HG03520 (cell line): Measurements from ENCODE around the gene KRTAP5-5.
"Not testable (repeated sequence)": the region's sequence is repeated elsewhere in the genome, so short reads cannot be mapped to it uniquely, and the experiment has no call there.

Source experiments
- ATAC-seq: cut with Tn5 transposase; IDR thresholded peaks from one replicate; pipeline ENCODE4 v1.9.1; 2021; ENCODE audit warnings: mild to moderate bottlenecking, moderate library complexity; ENCODE audit not compliant: unreplicated experiment

KRTAP5-5 gene

DNA sequence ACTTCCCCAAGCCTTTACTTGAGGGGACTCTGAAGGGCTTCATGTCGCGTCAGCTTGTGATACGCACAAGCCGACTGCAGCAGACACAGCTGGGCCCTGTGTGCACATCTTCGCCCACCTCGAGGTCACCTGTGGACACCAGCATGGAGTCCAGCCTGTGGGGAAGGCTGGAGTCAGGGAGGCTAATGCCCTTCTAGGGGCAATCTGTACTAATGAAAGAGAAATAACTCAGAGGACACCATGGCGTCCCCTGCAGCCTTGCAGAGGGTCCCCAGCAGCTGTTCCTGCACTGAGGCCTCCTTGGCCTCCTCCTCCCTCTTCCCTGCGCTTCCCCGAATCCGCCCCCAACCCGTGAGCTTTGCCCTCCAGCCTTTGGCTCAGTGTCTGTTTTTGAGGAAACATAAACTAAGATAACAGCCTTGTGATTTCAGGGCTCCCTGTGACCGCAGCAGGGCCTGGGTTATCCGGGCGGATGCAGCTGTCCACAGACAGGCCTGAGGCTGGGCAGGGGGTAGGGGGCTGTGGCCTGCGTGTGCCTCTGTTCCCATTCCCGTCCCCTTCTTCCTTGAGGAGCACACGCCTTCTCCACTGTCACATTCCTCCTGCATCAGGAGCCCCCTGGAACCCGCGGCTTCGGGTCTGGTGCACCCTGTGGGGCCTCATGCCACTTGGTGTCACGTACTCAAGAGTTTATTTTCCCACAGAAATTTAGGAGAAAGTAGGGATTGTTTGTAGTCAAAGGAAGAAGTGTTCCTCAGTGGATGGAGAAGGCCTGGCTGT lies 25.0 kb downstream of the KRTAP5-5 start:
- ATAC-seq: no peak

DNA sequence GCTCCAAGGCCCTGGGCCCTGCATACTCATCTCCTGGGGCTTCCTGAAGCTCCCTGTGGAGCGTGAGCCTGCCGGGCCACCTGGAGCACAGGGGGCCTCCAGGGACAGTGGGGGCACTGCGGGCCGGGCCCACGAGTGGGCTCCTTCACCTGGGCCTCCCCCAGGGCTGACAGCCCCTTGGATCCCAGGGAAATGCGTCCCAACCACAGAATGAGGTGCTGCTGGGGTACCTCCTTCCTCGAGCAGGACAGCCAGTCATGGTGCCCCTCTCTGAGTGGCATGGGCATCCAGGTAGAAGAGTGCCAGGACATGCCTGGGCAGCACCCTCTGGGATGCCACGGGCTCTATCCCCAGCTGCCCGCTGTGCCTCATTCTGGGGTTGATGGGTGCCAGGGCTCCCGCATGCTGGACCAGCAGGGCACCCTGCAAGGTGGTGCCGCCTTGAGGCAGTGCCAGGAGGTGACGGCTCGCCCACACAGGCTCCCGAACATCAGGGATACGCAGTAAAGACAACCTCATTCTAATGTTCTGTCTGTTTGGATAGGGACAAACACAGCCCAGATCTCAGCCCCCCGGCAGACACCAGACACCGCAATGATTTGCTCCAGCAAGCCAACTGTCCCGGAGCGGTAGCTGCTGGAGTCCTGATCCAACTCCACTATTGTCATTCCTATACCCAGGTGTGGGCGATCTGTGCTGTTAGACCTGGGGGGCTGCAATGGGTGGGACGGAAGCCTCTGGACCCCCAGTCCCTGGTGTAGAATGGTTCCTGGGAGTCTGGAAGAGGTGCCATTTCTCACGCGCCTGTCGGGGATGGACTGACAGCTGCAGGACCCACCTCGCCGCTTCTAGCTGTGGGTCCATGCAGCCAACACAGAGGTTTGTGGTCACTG lies 25.8 kb downstream of the KRTAP5-5 start:
- ATAC-seq: no peak

DNA sequence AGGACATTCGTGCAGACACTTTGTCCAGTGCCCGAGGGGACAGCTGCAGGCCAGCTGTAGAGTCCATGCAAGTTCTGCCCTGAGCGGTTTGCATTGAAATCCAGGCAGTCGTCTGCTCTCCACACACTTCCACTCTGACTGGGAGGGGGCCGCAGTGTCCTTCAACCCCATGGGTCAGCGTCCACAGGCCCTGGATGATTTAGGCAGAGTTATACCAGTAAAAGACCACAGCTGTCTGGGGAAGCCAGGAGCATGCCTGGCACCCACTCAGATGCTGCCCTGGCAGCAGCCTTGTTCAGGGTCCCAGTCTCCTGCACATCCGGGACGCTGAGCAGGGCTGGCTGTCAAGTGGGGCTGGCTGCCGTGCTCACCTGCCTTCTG lies 26.5 kb downstream of the KRTAP5-5 start:
- ATAC-seq: no peak

DNA sequence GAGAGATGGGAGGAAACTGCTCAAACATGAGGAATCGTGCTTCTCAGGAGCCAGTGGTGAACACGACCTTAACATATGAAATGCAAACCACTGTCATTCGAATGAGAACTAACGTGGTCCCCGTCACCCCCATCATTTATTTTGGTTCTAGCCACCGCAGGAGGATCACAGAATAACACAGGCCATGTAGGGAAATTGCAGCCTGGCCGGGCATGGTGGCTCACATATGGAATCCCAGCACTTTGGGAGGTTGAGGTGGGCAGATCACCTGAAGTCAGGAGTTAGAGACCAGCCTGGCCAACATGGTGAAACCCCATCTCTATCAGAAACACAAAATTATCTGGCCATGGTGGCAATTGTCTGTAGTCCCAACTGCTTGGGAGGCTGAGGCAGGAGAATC lies 27.1 kb downstream of the KRTAP5-5 start:
- ATAC-seq: no peak

DNA sequence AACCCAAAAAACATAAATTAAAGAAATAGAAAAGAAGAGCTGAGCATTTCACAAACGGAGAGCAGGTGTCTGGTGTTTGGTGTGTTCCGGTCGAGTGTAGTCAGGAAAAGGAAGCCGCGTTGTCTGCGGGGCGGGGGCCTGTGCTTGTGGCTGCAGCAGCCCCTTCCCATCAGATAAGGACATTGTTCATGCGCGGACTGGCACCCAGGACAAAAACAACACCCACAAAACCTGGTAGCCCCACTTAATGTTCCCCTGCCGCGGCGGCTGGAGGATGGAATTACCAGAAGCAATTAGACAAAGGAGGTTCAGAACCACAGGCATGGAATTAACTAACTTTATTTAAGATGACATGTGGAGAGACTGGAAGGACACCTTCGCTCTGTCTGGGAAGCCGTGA lies 29.9 kb downstream of the KRTAP5-5 start:
- ATAC-seq: no peak

DNA sequence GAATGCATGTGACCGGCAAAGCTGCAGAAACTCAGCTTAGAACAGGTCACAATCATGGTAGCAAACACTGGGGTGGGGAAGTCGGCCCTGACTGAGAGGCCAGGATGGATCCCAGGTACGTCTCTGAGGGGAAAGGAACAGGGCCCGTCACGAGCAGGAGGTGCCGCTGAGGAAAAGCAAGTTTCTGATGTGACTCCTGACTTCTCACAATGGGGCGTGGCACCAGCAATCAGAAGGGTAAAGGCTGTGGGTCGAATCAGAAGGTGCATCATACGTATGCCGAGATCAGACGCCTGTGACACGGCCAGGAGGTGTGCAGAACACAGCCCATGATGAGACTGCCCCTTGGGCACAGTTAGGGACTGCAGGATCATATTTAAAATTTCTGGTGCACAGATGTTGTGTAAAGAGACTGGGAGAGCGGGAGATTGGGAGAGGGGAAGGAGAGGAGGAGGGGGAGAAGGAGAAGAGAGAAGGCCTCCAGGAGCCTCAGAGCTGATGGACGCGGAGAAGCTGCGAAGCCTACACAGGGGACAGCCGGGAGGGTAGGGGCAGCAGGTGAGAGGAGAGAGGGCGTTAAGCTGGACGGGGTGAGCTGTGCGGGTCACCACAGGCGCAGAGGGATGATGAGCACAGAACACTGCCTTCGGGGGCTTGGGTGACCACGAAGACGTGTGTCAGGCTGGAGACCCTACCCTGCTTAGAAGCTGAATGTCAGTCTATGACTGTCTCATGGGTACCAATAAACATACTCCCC lies 30.7 kb downstream of the KRTAP5-5 start:
- no peak for ATAC-seq

DNA sequence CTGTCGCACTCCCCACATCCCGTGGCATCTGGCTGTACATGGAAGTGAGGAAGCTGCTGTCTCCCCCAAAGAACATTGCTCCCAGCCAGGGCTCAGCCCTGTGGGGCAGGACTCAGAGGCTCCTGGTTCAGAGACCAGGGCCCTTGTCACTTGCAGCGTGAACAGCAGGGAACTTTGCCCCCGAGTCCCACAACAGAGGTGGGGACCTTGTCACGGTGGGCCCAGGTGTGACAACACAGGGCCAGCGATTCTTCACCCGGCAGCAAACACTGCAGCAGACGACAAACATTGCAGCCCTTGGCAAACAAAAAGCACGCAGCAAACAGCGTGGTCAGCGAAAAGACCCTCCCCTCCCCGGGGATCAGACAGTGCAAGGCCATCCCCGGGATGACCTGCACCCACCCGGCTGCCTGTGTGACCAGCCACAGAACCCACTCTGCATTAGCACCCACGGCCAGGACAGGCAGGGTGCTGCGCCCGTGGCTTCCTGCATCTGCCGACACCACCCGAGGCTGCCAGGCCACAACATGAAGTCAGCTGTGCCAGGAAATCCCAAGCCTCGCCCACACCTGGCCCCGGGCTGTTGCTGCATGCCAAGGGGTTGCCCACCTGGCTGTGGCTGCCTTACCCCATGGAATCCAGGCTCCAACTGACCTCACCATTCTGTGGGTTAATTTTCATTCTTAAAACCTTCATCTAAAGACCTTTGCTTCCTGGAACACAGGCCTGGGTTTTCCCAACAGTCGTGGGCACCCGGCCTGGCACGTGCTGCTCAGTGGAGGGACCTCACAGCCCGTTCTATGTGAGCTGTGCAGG lies 32.1 kb downstream of the KRTAP5-5 start:
- ATAC-seq: not testable (repeated sequence)

DNA sequence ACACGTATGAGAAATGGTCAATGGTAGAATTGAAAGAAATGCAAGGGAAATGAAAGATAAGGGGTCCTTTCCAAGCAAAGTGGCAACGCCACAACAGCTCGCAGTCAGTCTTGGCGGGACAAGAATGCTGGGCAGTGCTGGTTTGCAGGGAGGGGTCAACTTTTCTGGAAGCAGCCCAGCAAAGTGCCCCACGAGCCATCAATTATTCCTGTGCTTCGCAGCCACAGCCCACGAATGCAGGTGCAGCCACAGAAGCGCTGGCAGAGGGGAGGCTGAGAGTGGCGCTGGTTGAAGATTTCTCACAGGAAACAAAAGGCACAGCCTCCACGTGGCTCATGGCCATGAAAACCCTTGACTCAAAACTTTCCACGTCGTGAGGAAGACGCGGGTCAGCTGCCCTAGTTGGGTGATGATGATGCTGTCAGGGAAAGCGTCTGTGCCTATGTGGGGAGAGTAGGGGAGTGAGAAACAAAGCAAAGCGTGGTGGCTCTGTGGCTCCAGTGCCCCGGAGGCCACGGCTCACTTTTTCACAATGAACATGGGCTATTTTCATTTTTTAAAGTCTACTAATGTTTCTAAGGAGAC lies 33.2 kb downstream of the KRTAP5-5 start:
- not testable (repeated sequence) for ATAC-seq

DNA sequence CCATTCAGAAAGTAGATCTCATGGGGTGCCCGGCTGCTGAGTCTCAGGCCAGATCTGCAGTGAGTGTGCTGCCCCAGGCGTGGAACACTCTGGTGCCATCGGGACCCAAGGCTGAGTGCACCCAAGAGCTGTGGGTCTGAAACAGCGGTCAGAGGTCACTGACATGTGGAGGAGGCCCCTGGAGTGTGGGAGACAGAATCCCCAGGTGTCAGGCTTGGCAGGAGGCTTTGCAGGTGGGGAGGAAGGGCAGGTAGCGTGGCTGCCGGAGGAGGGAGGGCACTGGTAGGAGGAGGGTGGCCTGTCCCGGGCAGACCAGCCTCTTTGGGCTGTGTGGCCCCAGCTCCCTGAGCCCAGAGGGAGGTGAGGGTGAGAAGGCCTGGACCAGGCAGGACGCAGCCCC lies 35.7 kb downstream of the KRTAP5-5 start:
- no peak for ATAC-seq

DNA sequence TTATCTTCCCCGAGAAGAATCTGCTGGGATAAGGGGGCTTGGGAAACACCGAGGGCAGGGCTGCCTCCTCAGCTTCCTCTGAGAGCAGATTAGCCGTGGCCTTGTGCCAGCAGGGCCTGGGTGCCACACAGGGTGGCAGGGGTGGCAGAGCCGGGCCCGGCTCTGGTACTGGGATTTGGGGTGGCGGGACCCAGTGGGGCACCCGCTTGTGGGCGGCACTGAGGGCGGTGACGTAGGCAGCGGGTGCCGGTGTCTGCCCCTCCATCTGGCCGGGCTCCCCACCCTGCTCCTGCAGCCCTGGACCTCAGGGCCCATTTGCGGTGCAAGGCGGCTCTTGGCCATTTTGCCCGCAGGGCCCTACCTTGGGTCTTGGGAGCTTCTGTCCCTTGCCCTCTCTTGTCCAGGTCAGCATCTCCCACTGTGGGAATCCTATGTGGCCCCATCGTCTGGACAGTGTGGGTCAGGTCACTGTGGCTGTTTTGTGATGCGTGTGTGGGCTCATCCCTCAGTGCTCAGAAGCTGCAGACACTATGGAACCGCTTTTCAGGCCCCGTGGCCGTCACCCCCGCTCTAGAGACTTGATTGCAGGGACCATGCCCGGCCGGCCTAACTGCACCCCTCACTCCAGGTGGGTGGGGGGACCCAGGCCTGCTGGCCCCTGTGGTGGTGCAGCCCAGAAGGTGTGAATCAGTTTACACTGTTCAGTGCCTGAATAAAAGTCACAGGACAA lies 37.7 kb downstream of the KRTAP5-5 start:
- ATAC-seq: no peak

DNA sequence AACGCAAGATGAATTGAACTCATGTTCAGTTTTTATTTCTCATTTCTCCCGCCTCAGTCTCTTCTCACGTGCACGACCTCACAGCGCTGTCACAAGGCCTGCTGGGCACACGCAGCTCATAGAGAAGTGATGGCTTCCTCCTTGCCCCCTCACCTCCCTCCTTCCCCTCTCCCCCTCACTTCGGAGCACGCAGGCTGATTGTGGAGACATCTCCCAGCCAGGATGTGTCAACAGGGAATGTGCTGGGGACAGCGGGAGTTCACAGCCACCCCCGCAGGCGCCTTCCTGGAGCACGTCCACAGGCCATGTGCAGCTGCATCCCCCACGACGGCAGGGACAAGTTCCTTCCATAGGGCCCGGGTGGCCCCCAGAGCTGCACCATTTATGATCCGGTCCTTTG lies 38.3 kb downstream of the KRTAP5-5 start:
- no peak for ATAC-seq

DNA sequence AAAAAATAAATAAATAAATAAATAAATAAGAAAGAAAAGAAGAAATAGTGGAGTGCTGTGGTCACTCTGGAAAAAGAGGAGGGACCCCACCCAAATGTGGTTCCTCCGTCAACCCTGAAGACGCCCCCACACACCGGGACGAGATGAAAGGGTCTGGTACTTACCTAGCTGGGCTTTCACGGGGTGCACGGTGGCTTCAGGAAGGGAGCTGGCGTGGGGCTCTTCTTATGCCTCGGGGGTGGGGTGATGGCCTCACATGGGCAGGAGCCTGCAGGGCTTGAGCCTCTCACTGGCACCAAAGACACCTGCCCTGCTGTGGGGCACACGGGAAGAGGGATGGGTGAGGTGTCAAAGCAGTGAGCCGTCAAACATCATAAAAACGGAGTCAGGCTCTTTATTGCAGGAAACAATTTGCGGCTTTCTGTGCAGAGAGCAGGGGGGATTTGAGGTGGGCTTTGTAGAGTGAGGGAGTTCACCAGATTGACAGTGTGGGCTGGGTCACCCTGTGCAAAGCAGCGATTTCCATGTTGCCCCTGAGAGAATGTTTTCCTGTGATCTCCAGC lies 39.4 kb downstream of the KRTAP5-5 start:
- no peak for ATAC-seq

DNA sequence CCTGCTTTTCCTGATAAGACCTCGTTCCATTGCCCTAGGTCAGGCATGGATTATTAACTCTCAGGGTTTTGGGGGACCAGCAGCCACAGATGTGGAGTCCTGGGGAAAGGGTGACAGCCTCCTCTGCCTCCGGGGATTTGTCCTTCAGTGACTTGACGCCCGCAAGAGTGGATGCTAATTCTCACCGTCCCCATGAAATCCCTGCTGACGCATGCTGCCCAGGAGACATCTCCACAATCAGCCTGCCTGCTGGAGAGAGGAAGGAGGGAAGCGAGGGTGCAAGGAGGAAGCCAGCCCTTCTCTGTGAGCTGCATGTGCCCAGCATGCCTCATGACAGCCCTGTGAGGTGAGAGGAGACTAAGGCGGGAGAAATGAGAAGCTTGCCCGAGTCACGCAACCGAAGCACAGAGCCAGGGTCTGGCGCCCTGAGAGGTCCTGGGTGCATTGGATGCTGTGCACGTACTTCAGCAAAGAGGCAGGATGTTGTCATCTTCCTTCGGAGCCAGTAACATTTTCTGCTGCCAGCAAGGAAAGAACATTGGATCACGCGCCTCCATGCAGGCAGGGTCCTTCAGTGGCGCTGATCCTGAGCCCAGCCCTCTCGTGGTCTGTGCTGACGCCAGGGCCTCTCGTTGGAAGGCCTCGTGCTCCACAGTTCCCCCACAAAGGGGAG lies 40.1 kb downstream of the KRTAP5-5 start:
- no peak for ATAC-seq

DNA sequence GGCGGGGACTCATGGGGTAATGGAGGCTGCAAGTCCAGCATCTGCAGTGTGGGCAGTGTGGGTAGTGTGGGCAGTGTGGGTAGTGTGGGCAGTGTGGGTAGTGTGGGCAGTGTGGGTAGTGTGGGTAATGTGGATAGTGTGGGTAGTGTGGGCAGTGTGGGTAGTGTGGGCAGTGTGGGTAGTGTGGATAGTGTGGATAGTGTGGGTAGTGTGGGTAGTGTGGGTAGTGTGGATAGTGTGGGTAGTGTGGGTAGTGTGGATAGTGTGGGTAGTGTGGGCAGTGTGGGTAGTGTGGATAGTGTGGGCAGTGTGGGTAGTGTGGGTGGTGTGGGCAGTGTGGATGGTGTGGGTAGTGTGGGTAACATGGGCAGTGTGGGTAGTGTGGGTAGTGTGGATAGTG lies 40.9 kb downstream of the KRTAP5-5 start:
- ATAC-seq: not testable (repeated sequence)

DNA sequence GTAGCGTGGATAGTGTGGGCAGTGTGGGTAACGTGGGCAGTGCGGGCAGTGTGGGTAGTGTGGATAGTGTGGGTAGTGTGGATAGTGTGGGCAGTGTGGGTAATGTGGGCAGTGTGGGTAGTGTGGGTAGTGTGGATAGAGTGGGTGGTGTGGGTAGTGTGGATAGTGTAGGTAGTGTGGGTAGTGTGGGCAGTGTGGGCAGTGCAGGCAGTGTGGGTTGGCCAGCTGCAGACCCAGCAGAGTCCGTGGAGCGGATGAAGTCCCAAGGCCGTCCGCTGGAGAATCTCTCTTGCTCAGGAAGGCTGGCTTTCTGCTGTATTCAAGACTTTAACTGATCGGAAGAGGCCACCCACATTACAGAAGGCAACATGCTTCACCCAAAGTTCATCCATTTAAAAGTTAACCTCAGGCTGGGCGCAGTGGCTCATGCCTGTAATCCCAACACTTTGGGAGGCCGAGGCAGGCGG lies 41.4 kb downstream of the KRTAP5-5 start:
- ATAC-seq: no peak

DNA sequence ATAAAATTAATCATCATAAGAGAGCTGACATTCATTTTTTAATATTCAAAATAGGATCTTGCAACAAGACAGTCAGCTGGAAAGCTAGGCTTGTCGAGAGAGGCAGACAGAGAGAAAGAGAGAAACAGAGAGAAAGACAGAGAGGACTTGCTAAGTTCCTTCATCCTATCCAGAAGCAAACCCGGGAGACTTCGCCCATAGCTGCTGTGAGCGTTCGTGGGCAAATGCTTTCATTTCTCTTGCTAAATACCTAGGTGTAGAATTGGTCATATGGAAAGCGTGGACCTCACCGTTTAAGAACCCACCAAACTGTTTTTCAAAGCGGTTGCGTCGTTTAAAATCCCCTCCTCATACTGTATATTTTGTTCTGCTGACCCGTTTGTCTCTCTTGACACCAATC lies 42.1 kb downstream of the KRTAP5-5 start:
- ATAC-seq: no peak

DNA sequence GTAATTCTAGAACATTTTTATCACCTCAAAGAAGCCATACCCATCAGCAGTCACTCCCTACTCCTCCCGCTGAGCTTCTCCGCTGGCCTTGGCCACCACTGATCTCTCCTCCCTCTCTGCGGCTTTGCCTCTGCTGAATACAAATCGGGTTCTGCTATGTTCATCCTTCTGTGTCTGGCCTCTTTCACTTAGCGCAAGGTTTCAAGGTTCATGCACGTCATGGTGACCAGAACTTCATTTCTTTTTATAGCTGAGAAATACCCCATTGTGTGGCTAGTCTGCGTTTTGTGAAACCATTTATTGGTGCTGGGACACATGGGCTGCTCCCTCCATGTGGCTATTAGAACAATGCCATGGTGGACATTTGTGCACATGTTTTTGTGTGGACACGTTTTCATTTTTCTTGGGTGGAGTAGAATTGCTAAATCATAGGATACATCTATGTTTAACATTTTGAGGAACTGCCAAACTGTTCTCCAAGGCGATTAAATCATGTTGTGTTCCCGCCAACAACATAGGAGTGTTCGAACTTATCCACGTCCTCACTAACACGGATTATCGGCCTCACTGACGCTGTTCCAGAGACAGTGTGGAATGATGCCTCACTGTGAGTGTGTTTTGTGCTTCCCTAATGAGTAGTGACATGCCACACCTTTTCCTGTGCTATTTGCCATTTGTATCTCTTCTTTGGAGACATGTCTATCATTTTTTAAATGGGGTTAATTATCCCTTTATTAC lies 43.2 kb downstream of the KRTAP5-5 start:
- ATAC-seq: no peak
